ENCODE data around the gene FARP1.
"Not testable (repeated sequence)": the region's sequence is repeated elsewhere in the genome, so short reads cannot be mapped to it uniquely, and the experiment has no call there.

FARP1 gene

GRCh38 chr13:98206946-98207345 lies 64.1 kb downstream of the FARP1 start:
- no peak for DNase-seq

DNA sequence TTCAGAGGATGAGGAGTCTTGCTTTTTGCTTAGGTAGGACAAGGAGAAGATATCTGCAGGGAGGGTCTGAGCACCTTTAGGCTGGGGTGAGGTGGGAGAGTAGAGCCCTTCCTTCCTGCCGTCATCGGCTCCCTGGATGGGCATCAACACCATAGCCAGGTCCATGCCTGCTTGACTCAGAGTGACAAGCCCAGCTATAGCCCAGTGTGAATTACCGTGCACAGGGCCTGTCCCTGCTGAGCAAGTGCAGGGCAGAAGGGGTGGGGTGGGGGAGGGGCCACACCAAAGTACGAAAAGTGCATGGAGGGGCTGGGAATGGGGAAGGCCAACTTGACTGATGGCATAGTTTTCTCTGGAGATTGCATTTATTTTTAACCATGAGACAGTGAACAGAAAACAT lies 64.5 kb downstream of the FARP1 start:
- no peak for DNase-seq

DNA sequence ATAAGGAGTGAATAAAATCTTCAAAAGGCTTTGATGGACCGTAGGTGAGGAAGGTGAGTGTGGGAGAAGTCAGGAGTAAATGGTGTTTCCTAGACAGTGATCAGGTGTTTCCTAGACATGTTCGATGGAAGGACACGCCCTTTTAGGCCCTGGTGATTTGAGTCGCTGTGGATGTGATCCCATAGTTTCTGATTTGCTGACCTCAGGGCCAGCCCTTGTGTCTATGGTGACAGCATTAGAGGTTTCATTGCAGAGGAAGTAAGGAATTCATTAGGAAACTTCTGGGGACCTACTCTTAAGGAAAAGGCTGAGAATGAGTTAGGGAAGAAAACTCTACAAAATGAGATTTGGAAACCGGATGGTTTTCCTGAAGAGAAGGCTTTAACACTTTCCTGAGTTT lies 65.7 kb downstream of the FARP1 start:
- no peak for DNase-seq

DNA sequence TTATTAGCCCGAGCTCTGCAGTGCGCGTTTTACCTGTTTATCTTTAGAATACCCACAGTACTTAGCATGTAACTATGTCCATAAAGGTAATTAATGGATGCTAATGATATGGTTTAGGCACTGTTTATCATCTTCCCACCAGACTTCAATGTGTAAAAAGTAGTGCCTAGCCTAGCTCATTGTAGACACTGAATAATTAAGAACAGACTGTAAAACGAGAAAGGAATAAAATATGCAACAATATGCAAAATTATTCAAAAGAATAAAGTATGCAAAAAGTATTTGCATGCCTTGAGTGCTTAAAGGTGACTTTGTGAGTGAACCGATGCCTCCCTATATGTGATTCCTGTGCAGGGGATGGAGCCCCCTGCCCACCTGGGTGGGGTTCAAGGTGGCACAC lies 69.9 kb downstream of the FARP1 start:
- DNase-seq = no peak

- DNase-seq = no peak
Measured at GRCh38 chr13:98213354-98213753, 70.5 kb downstream of the FARP1 start.

GRCh38 chr13:98214008-98214643 lies 71.2 kb downstream of the FARP1 start:
- DNase-seq = no peak

- DNase-seq = no peak
Measured at GRCh38 chr13:98214707-98215106, 71.8 kb downstream of the FARP1 start.

DNA sequence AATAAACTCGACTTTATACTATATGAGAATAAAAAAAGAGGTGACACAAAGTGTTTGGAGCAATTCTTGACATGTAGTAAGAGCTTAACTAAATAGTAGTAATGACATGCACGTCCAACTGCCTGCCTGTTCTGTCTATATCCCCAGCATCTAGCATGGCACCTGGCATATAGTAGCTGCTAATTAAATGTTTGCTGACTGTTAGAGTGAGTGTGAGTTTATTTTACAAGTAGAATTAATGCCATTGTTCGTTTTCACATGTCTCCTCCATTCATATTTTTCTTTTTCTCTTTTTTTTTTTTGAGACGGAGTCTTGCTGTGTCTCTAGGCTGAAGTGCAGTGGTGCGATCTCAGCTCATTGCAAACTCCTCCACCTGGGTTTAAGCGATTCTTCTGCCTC lies 72.6 kb downstream of the FARP1 start:
- DNase-seq = no peak

DNA sequence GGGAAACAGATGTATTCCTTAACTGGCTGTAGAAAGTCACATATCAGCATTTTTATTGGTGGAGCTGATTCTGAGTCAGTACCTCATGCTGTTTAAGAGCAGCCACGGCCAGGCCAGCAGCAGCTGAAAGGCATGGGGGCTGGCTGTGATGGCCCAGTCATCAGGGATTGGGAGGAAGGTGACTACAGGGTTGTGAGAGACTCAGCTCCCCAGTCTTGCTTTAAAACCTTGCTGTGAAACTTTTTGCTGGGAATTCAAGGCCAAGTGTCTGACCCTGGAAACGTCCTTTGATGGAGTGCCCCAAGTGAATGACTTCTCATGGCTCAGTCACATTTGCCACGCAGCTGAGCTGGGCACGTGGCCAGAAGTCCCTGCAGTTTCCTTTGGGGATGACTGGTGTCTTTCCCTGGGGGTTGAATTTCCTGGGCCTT lies 73.3 kb downstream of the FARP1 start:
- no peak for DNase-seq

DNA sequence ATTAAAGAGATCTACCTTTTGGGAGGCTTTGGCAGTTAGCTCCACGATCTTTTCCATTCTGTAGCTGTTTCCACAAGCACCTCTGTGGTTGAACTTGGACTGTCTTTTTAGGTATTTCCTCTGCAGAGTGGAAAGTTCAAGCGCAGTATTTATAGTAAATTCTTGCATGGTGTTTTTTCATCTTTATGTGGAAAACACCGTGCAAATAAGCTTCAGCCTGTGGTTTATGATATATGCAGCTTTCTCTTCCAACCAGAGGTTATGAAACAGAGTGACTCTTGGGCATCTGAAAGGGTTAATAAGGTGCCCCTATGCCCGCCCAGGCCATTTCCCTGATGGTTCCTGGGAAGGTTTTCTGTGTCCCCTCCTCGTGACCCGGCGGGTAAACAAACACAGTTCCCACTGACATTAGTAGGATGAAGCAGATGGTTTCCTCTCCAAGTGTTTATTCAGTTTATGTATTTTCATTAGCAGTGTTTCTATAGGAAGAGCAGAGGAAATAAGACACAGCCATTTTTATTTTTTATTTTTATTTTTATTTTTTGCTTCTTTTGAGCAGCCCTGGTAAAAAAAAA lies 73.9 kb downstream of the FARP1 start:
- no peak for DNase-seq

DNA sequence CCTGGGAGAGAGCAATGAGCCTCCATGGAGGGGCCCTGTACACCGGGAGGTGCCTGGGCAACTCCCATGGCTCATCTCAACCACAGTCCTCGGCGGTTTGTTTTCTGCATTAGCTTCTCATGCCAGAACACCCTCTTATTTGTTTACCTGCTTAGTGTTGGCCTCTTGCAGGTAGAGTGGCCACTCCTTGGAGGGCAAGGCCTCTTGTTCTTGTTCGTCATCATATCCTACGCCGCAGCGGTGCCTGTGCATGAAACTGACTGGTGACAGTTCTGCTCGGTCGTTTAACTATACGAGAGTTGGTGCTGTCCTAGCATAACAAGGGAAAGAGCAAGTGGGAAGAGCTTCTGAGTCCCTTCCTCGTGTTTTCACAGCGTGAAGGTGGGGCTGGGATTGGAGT lies 74.7 kb downstream of the FARP1 start:
- DNase-seq = no peak

GRCh38 chr13:98219685-98220084 lies 76.8 kb downstream of the FARP1 start:
- no peak for DNase-seq

DNA sequence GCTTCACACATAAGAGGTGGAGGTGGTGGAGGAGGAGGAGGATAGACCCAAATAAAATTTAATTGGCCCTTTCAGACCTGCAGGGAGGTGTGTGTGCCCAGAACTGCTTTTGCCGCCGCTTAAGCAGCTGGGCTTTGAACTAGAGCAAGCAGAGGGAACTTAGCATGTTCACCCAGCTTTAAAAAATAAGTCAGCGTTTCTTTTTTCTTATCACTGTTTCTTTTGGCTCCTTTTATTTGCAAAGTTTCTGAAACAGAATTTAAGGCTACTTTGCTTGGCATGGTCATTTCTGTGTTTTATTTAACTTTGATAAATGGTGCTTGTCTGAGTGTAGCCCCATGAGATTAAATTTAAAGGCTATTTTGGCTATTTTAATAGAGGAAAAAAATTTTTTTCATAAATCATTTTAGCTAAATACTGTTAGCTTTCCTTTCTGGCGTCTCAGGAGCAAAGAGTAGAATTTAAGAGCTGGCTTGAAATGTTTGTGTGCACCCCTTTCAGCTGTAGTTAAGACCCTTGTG lies 77.4 kb downstream of the FARP1 start:
- no peak for DNase-seq

GRCh38 chr13:98221234-98221633 lies 78.3 kb downstream of the FARP1 start:
- DNase-seq = peak; percentile 69

GRCh38 chr13:98222081-98222554 lies 79.2 kb downstream of the FARP1 start:
- DNase-seq = no peak

DNA sequence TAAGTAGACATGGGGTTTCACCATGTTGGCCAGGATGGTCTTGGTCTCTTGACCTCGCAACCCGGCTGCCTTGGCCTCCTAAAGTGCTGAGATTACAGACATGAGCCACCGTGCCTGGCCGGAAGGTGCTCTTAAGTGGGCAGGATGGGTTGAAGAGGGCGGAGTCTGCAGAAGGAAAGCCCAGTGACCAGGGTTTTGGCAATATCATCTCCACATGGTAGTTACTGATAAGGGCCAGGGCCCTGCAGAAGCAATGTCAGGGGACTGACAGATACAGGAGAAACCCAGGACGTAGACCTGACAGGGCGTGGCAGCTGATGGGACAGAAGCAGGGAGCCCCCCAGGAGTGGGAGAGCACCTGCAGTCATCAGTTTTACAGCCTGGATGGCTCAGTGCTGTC lies 79.9 kb downstream of the FARP1 start:
- DNase-seq = no peak

DNA sequence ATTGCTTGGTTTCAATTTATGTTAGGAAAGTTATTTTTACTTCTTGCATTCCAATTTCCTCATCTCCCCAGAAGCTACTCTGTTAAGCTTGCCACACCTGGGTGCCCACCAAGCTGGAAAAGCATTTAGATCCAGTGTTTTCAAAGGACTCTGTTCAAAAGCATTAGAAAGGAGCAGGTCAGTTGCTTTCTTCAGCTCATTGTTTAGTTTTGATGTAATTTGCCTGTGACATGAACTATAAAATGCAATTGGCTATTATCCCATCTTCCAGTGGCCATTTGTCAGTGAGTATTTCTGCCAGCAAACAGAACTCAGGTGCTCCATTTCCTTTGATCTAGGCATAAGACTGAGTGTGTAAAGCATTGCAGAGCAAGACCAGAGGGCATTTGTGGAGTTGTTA lies 80.8 kb downstream of the FARP1 start:
- DNase-seq = no peak

DNA sequence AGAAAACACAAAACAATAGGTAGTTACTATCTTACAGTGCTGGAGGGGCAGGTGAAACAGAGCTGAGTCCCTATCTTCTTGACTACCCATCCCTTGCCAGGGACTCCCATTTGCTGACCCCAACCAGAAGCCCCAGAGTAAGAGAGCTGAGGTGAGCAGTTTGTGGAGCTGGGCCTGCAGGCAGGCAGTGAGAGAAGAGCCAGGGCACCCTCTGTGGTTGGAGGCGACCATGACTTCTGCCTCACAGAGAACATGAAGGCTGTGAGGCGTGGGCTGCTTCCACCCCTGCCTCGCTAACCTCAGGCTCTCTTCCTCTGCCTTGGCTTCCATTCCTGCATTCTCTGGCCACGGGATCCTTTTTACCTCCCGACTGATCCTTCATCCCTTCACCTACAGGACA lies 81.7 kb downstream of the FARP1 start:
- no peak for DNase-seq

DNA sequence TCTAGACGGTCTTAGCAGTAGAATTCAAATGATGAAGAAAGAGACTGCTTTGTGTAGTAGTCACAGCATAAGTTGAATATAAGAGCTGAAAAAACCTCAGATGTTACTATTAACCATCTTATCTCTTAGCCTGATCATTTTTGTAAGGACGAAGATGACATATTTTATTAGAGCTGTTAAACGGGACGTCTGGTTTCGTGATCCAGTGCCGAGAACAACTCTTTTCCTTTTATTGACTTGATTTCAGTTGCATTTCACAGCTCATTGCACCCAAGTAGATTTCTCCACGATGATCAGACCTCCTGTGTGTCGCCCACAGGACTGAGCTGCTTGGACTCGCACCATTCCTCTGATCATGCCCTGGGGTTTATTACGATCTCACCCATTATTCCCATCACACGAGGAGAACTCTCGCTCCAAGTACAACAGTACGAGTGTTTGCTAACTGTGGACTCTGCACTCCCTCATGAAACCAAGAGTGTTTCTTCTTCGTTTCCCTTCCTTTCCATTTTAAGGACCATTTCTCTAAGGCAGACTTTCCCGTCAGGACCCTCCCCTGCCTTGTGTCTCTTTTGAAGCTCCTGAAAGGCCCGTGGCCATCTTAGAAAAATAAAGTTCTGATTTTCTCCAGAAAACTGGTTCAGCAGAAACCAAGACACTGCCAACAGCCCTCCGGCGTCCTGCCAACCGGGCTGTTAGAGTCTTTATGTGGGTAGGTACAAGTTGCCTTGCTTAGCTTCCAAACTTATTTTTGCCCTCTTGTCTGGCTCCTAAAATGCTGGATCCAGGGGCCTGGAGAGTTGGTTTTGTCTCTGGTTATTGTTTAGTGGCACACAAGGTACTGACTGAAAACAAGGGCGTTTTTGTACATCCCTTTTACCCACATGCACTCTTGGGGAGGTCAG lies 82.4 kb downstream of the FARP1 start:
- DNase-seq = no peak

DNA sequence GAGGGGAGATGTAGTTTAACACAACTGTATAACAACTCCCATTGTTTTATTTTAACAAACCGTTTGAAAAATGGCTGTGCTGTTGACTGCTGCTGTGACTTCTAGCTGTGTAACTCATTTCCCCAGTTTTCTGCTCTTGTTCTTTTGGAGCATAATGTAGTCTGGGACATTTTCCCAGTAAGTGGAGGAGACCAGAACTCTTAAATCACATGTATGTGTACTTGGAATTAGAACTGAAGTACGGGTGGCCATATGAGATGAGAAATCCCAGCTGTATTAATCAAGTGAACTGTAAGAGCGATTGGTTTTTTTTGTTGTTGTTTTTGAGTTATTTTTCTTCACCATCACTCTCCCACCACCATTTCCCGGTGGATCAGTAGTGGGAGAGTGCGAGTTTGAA lies 83.6 kb downstream of the FARP1 start:
- no peak for DNase-seq

DNA sequence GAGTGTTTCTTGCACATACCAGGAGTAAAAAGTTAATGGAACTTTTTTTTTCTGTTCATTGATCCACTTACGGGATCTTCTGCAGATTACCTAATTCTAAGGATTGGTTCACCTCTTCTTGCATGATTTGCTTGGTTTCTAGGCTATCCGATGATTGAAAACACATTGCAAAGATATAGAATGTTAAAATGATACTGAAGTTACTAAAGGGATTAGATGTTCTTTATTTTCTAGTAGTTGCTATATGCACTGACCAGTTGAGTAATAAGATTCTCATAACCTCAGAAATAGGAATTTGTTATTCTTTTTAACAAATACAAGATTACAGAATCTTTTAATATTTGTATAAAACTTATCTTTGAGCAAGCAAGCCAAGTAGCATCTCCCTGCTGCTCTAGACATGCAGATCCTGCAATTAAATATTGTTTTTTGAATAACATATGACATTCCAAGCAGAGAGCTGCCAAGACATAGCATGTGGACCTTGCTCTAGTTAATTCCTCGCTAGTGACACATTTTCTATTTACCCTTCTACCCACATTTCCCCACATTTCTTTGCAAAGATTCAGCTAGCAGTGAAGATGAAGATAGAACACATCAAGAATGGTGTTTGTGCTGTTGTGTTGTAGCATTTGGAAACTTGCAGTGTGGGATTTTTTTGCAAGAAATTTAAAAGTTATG lies 85.9 kb downstream of the FARP1 start:
- no peak for DNase-seq

DNA sequence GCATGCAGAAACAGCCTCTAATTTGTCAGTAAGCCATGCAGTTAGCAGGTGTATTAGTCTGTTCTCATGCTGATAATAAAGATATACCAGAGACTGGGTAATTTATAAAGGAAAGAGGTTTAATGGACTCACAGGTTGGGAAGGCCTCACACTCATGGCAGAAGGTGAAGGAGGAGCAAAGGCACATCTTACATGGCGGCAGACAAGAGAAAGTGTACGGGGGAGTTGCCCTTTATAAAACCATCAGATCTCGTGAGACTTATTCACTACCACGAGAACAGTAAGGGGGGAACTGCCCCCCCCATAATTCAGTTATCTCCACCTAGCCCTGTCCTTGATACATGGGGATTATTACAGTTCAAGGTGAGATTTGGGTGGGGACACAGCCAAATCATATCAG lies 87.9 kb downstream of the FARP1 start:
- not testable (repeated sequence) for DNase-seq

GRCh38 chr13:98232456-98232855 lies 89.6 kb downstream of the FARP1 start:
- no peak for DNase-seq
